Neutrophil (primary cell): Measurements from ENCODE around the gene RANBP17.

ENCODE experiments used
- H3K27ac ChIP-seq: fragments of 200-600 bp; sonication (generic); 2 replicates; pipeline ENCODE4 v1.5.1; 2016; ENCODE audit warnings: mild to moderate bottlenecking, moderate library complexity
- H3K27me3 ChIP-seq: fragments of 200-600 bp; sonication (generic); 2 replicates; pipeline ENCODE4 v1.6.0; 2016; ENCODE audit warnings: mild to moderate bottlenecking
- H3K36me3 ChIP-seq: fragments of 200-600 bp; sonication (generic); 2 replicates; pipeline ENCODE4 v1.5.1; 2017
- H3K4me1 ChIP-seq, 2 experiments: fragments of 200-600 bp in 1 of 2; sonication (generic) in 1 of 2; 1 replicate in 1 of 2; 2 replicates in 1 of 2; pipeline versions ENCODE4 v1.5.1 to v1.6.1; 2013 to 2016; ENCODE audit warnings: low read depth in 1 of 2, low read length in 1 of 2, mild to moderate bottlenecking in 1 of 2, moderate library complexity in 1 of 2; ENCODE audit not compliant: control insufficient read depth in 1 of 2, insufficient read depth in 1 of 2
- H3K4me3 ChIP-seq, 2 experiments: fragments of 200-600 bp in 1 of 2; sonication (generic) in 1 of 2; 1 replicate in 1 of 2; 2 replicates in 1 of 2; pipeline ENCODE4 v1.5.1; 2013 to 2016; ENCODE audit warnings: low read depth in 1 of 2, low read length in 1 of 2, mild to moderate bottlenecking in 1 of 2, moderate library complexity in 1 of 2
- H3K9me3 ChIP-seq: fragments of 200-600 bp; sonication (generic); 2 replicates; pipeline ENCODE4 v1.5.1; 2016
- TF ChIP-seq, protein P1 (sequence below): fragments of 200-600 bp; sonication (generic); IDR thresholded peaks from 2 replicates; pipeline ENCODE4 v1.5.1; 2016; ENCODE audit warnings: antibody characterized with exemption

Gene RANBP17

DNA sequence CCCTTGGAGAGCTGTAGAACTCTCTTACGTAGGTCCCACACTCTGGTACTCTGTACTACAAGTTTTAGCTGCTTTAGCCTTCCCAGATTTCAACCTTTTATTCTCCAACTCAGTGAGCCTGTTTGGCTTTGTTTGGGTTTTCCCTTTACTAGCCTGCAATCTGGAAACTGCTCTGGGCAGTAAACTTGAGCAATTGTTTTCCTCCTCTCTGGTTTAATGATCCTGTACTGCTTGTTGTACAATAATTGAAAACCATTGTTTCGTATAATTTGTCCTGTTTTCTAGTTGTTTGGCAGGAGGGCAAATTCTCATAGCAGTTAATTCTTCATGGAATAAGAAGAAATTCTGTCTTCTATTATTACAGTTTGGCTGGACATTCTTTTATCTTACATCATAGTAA lies 384.4 kb downstream of the RANBP17 start:
- no peak overlapping the region for H3K27ac ChIP-seq
- H3K36me3 ChIP-seq, result no peaks in the 10 kb centered on the region
- H3K27me3 ChIP-seq, result no peaks in the 10 kb centered on the region
- TF ChIP-seq, protein P1, sequence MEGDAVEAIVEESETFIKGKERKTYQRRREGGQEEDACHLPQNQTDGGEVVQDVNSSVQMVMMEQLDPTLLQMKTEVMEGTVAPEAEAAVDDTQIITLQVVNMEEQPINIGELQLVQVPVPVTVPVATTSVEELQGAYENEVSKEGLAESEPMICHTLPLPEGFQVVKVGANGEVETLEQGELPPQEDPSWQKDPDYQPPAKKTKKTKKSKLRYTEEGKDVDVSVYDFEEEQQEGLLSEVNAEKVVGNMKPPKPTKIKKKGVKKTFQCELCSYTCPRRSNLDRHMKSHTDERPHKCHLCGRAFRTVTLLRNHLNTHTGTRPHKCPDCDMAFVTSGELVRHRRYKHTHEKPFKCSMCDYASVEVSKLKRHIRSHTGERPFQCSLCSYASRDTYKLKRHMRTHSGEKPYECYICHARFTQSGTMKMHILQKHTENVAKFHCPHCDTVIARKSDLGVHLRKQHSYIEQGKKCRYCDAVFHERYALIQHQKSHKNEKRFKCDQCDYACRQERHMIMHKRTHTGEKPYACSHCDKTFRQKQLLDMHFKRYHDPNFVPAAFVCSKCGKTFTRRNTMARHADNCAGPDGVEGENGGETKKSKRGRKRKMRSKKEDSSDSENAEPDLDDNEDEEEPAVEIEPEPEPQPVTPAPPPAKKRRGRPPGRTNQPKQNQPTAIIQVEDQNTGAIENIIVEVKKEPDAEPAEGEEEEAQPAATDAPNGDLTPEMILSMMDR, result no peak
- H3K4me1 ChIP-seq, result no peaks in the 10 kb centered on the region
- no peak overlapping the region for H3K4me3 ChIP-seq
- H3K9me3 ChIP-seq, result peaks cover 9% of the 10 kb centered on the region

DNA sequence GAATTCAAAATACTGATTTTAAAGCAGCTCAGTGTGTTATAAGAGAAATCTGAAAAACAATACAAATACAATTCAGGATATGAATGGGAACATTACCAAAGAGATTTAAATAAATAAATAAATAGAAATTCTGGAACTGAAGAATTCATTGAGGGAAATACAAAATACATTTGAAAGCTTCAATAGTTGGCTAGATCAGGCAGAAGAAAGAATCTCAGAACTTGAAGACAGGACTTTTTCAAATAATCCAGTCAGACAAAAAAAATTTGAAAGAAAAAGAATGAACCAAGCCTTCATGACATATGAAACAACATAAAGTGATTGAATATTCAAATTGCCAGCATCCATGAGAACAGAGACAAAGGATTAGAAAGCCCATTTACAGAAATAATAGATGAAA lies 387.6 kb downstream of the RANBP17 start:
- TF ChIP-seq, protein P1, result no peak
- H3K4me1 ChIP-seq, result no peaks in the 10 kb centered on the region
- no peak overlapping the region for H3K27ac ChIP-seq
- H3K9me3 ChIP-seq, result peaks cover 9% of the 10 kb centered on the region
- H3K36me3 ChIP-seq, result no peaks in the 10 kb centered on the region
- no peaks in the 10 kb centered on the region for H3K27me3 ChIP-seq
- H3K4me3 ChIP-seq, result no peak overlapping the region

- TF ChIP-seq, protein P1, result no peak
- Histone ChIP-seq H3K4me1 (no peaks in the 10 kb centered on the region), H3K27ac (no peak overlapping the region), H3K4me3 (no peak overlapping the region), H3K9me3 (peaks cover 9% of the 10 kb centered on the region), H3K27me3 (no peaks in the 10 kb centered on the region), H3K36me3 (no peaks in the 10 kb centered on the region)
Measured at GRCh38 chr5:171250738-171251137, 388.9 kb downstream of the RANBP17 start.

DNA sequence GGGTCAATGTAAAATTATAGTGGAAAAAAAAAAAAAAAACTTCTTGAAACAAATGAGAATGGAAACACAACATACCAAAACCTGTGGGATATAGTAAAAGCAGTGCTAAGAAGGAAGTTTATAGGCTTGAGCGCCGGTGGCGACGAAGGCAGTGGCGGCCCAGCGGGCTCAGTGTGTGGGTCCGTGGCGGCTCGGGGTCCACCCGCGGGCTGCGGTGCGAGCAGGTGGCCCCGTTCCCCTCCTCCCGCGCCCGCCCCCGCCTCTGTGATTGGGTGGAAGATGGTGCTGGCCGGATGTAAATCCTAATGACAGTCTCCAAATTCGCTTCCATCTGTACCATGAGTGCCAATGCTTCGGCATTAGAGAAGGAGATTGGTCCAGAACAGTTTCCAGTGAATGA lies 389.7 kb downstream of the RANBP17 start:
- Histone ChIP-seq H3K4me3 (no peak overlapping the region), H3K4me1 (no peaks in the 10 kb centered on the region), H3K27ac (no peak overlapping the region), H3K9me3 (peaks cover 9% of the 10 kb centered on the region), H3K27me3 (no peaks in the 10 kb centered on the region), H3K36me3 (no peaks in the 10 kb centered on the region)
- TF ChIP-seq, protein P1, result no peak

DNA sequence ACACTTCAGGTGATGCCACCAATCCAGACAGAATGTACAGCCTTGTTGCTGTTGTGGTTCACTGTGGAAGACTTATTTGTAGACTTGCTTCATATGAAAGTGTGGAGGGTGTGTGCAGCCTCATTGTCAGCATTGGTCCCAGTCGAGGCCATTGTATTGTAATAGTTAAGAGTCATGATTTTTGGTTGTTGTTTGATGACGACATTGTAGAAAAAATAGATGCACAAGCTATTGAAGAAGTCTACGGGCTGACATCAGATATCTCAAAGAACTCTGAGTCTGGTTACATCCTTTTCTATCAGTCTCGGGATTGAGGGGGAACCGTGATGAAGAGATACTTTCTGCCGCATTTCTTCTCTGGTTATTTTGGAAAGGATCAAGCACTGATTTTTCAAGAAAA lies 390.9 kb downstream of the RANBP17 start:
- Histone ChIP-seq H3K36me3 (no peaks in the 10 kb centered on the region), H3K9me3 (peaks cover 9% of the 10 kb centered on the region), H3K4me1 (no peaks in the 10 kb centered on the region), H3K4me3 (no peak overlapping the region), H3K27me3 (no peaks in the 10 kb centered on the region), H3K27ac (no peak overlapping the region)
- TF ChIP-seq, protein P1, result no peak
